Body of pancreas (tissue), 4 donors: ENCODE data around the gene P2RX7.

Experiments
- CTCF ChIP-seq, 7 experiments: fragments of 450-650 bp in 4 of 7; fragments of 200-600 bp in 3 of 7; sonication (generic) in 3 of 7; IDR thresholded peaks; one replicate each; pipeline ENCODE4 v1.5.1; 2016 to 2019; ENCODE audit warnings: antibody characterized with exemption in 7 of 7
- POLR2A ChIP-seq, 3 donors: fragments of 450-650 bp; IDR thresholded peaks; one replicate each; pipeline ENCODE4 v1.6.1; 2016; ENCODE audit warnings: antibody characterized with exemption in 3 of 3, mild to moderate bottlenecking in 2 of 3

- no peak for TF ChIP-seq CTCF (IDR thresholded peaks at IDR 0.05)
- TF ChIP-seq POLR2A (IDR thresholded peaks at IDR 0.05): no peak
These were observed 11.5 kb upstream of the P2RX7 start for GRCh38 chr12:121120989-121121755.
